Measurements from ENCODE around the gene TRAF2. TPM values are rescaled to one million over a fixed set of nuclear protein-coding genes. Genes with fewer than 3 reads are reported as not detected.

TRAF2 gene
- total RNA-seq, 1 donor: 7.9 TPM

- no peak for DNase-seq (ENCODE audit: low read depth)
- TF ChIP-seq CTCF (IDR thresholded peaks at IDR 0.05; ENCODE audit: insufficient read depth, low read length): no peak
- H3K4me3 ChIP-seq (ENCODE audit: low read depth, low read length): no peak overlapping the region
These were observed 29.7 kb upstream of the TRAF2 start for GRCh38 chr9:136856541-136857141.

DNA sequence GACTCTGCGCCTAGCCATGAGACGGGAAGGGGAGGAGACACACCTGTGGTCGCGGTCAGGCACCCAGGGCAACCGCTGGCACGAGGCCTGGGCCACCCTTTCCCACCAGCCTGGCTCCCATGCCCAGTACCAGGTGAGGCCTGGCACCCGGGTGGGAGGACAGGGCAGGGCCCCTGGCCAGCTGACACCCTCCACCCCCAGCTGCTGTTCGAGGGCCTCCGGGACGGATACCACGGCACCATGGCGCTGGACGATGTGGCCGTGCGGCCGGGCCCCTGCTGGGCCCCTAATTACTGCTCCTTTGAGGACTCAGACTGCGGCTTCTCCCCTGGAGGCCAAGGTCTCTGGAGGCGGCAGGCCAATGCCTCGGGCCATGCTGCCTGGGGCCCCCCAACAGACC lies 29.1 kb upstream of the TRAF2 start:
- TF ChIP-seq CTCF (IDR thresholded peaks at IDR 0.05; ENCODE audit: insufficient read depth, low read length): no peak
- H3K4me3 ChIP-seq (ENCODE audit: low read depth, low read length): no peak overlapping the region
- no peak for DNase-seq (ENCODE audit: low read depth)

DNA sequence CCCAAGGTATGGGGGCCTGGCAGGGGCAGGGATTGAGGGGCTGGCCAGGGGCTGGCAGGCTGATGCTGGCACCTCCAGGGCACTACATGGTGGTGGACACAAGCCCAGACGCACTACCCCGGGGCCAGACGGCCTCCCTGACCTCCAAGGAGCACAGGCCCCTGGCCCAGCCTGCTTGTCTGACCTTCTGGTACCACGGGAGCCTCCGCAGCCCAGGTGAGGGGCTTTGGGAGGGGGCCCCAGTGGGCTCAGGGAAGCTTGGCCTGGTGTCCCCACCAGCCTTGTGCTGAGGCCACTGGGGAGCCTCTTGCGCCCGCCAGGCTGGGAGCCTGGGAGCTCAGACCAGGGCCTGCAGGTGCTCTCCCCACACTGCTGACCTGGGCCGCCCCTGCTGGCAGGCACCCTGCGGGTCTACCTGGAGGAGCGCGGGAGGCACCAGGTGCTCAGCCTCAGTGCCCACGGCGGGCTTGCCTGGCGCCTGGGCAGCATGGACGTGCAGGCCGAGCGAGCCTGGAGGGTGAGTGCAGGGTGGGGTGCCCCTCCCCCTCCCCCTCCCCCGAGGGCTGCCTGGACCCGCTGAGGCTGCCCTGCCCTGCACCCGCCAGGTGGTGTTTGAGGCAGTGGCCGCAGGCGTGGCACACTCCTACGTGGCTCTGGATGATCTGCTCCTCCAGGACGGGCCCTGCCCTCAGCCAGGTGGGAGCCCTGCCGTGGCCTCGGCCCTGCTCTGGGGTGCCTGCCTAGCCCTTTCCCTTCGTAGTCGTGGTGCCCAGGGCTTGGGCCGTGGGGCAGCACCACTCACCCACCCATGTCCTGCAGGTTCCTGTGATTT lies 28.5 kb upstream of the TRAF2 start:
- H3K4me3 ChIP-seq (ENCODE audit: low read depth, low read length): no peak overlapping the region
- no peak for TF ChIP-seq CTCF (IDR thresholded peaks at IDR 0.05; ENCODE audit: insufficient read depth, low read length)
- DNase-seq (ENCODE audit: low read depth): no peak

- no peak overlapping the region for H3K4me3 ChIP-seq (ENCODE audit: low read depth, low read length)
- DNase-seq (ENCODE audit: low read depth): no peak
- no peak for TF ChIP-seq CTCF (IDR thresholded peaks at IDR 0.05; ENCODE audit: insufficient read depth, low read length)
These were observed 27.9 kb upstream of the TRAF2 start for GRCh38 chr9:136858452-136858843.

GRCh38 chr9:136858844-136859757 lies 27.2 kb upstream of the TRAF2 start:
- DNase-seq (ENCODE audit: low read depth): peak; percentile 60
- no peak for TF ChIP-seq CTCF (IDR thresholded peaks at IDR 0.05; ENCODE audit: insufficient read depth, low read length)
- H3K4me3 ChIP-seq (ENCODE audit: low read depth, low read length): no peak overlapping the region

- TF ChIP-seq CTCF (IDR thresholded peaks at IDR 0.05; ENCODE audit: insufficient read depth, low read length): no peak
- H3K4me3 ChIP-seq (ENCODE audit: low read depth, low read length): no peak overlapping the region
- no peak for DNase-seq (ENCODE audit: low read depth)
These were observed 25.8 kb upstream of the TRAF2 start for GRCh38 chr9:136860529-136860928.
